IPS-15b (cell line): ENCODE measurements around the gene ZG16B.
A peak's percentile ranks its signal among the peaks of the same experiment; 100 is the strongest.

ENCODE experiments used
- H3K27me3 ChIP-seq: one replicate; pipeline ENCODE4 v1.6.1; 2013; ENCODE audit warnings: low read length; ENCODE audit not compliant: control insufficient read depth, insufficient read depth
- H3K36me3 ChIP-seq: one replicate; pipeline ENCODE4 v1.6.1; 2013; ENCODE audit warnings: low read length; ENCODE audit not compliant: control insufficient read depth, insufficient read depth
- H3K4me1 ChIP-seq: one replicate; pipeline ENCODE4 v1.6.1; 2013; ENCODE audit warnings: mild to moderate bottlenecking, low read length; ENCODE audit not compliant: control insufficient read depth, insufficient read depth
- H3K4me3 ChIP-seq: one replicate; pipeline ENCODE4 v1.5.1; 2013; ENCODE audit warnings: low read depth, low read length
- H3K9ac ChIP-seq: one replicate; pipeline ENCODE4 v1.6.1; 2013; ENCODE audit warnings: low read depth, mild to moderate bottlenecking, low read length
- H3K9me3 ChIP-seq: one replicate; pipeline ENCODE4 v1.6.1; 2013; ENCODE audit warnings: mild to moderate bottlenecking, low read length; ENCODE audit not compliant: control insufficient read depth, insufficient read depth

ZG16B gene

GRCh38 chr16:2856061-2856670 is 26.1 kb downstream of the ZG16B start:
- H3K36me3 ChIP-seq, result peaks cover 4% of the 10 kb centered on the region
- peaks cover 5% of the 10 kb centered on the region for H3K9me3 ChIP-seq
- H3K4me3 ChIP-seq, result no peak overlapping the region
- peaks cover 2% of the 10 kb centered on the region for H3K27me3 ChIP-seq
- no peak overlapping the region for H3K9ac ChIP-seq
- no peaks in the 10 kb centered on the region for H3K4me1 ChIP-seq

- peak overlapping the region; percentile 65 for H3K9ac ChIP-seq
- peak overlapping the region; percentile 88 for H3K4me3 ChIP-seq
- no peaks in the 10 kb centered on the region for H3K4me1 ChIP-seq
- H3K36me3 ChIP-seq, result peaks cover 4% of the 10 kb centered on the region
- H3K9me3 ChIP-seq, result peaks cover 5% of the 10 kb centered on the region
- H3K27me3 ChIP-seq, result peaks cover 2% of the 10 kb centered on the region
These were observed 26.8 kb downstream of the ZG16B start for GRCh38 chr16:2856686-2857450.

- Histone ChIP-seq H3K4me3 (peak within 1 kb of the TSS; percentile 88), H3K9me3 (peaks cover 5% of the 10 kb centered on the region), H3K9ac (peak within 1 kb of the TSS; percentile 65), H3K4me1 (no peaks in the 10 kb centered on the region), H3K36me3 (peaks cover 4% of the 10 kb centered on the region), H3K27me3 (peaks cover 2% of the 10 kb centered on the region)
These were observed 27.5 kb downstream of the ZG16B start, which contains the start of gene PRSS22 for GRCh38 chr16:2857451-2858244. Gene PRSS22 (minus strand): TSS chr16:2858170. CDS start chr16:2858104, 66 bp downstream.

- Histone ChIP-seq H3K9me3 (peaks cover 5% of the 10 kb centered on the region), H3K4me3 (peak overlapping the region; percentile 88), H3K4me1 (no peaks in the 10 kb centered on the region), H3K9ac (peak overlapping the region; percentile 54), H3K36me3 (peaks cover 4% of the 10 kb centered on the region), H3K27me3 (peaks cover 2% of the 10 kb centered on the region)
These were observed 28.3 kb downstream of the ZG16B start for GRCh38 chr16:2858245-2859025.

GRCh38 chr16:2859686-2860265 is 29.7 kb downstream of the ZG16B start:
- Histone ChIP-seq H3K4me3 (no peak overlapping the region), H3K27me3 (peaks cover 2% of the 10 kb centered on the region), H3K36me3 (peaks cover 4% of the 10 kb centered on the region), H3K9me3 (no peaks in the 10 kb centered on the region), H3K9ac (no peak overlapping the region), H3K4me1 (no peaks in the 10 kb centered on the region)

GRCh38 chr16:2860826-2861567 is 30.9 kb downstream of the ZG16B start:
- H3K9ac ChIP-seq, result no peak overlapping the region
- H3K27me3 ChIP-seq, result peaks cover 12% of the 10 kb centered on the region
- H3K4me1 ChIP-seq, result no peaks in the 10 kb centered on the region

GRCh38 chr16:2865651-2866050 is 35.5 kb downstream of the ZG16B start:
- Histone ChIP-seq H3K9me3 (no peaks in the 10 kb centered on the region), H3K9ac (no peak overlapping the region), H3K36me3 (no peaks in the 10 kb centered on the region), H3K4me3 (no peak overlapping the region), H3K4me1 (no peaks in the 10 kb centered on the region), H3K27me3 (peaks cover 20% of the 10 kb centered on the region)

More at GRCh38 chr16:2860826-2861567, 30.9 kb downstream of the ZG16B start:
- Histone ChIP-seq H3K4me3 (no peak overlapping the region), H3K36me3 (no peaks in the 10 kb centered on the region), H3K9me3 (no peaks in the 10 kb centered on the region)

GRCh38 chr16:2866431-2866830 is 36.3 kb downstream of the ZG16B start:
- Histone ChIP-seq H3K27me3 (peaks cover 22% of the 10 kb centered on the region), H3K9ac (no peak overlapping the region), H3K4me1 (no peaks in the 10 kb centered on the region), H3K9me3 (no peaks in the 10 kb centered on the region), H3K4me3 (no peak overlapping the region), H3K36me3 (no peaks in the 10 kb centered on the region)

- Histone ChIP-seq H3K36me3 (no peaks in the 10 kb centered on the region), H3K4me1 (no peaks in the 10 kb centered on the region), H3K9ac (peak overlapping the region; percentile 76), H3K27me3 (peaks cover 22% of the 10 kb centered on the region), H3K9me3 (no peaks in the 10 kb centered on the region), H3K4me3 (peak overlapping the region; percentile 87)
These were observed 37.5 kb downstream of the ZG16B start for GRCh38 chr16:2867661-2867986.

GRCh38 chr16:2867987-2868789 is 38.1 kb downstream of the ZG16B start:
- Histone ChIP-seq H3K9me3 (no peaks in the 10 kb centered on the region), H3K36me3 (no peaks in the 10 kb centered on the region), H3K4me1 (no peaks in the 10 kb centered on the region), H3K9ac (peak overlapping the region; percentile 76), H3K4me3 (peak overlapping the region; percentile 87), H3K27me3 (peaks cover 22% of the 10 kb centered on the region)
